Activated effector memory CD4-positive, alpha-beta T cell treated with anti-CD3 and anti-CD28 coated beads, Interleukin-2, amount 50 U/mL, for 16 hours (primary cell): ENCODE measurements around the gene SLC11A1.

Experiments used
- DNase-seq: peaks from one replicate; pipeline ENCODE4 v3.0.0-alpha.2; 2020

The SLC11A1 gene

GRCh38 chr2:218437969-218438368 lies 55.9 kb downstream of the SLC11A1 start:
- DNase-seq: no peak

- no peak for DNase-seq
These were observed 56.5 kb downstream of the SLC11A1 start for GRCh38 chr2:218438596-218438995.

DNA sequence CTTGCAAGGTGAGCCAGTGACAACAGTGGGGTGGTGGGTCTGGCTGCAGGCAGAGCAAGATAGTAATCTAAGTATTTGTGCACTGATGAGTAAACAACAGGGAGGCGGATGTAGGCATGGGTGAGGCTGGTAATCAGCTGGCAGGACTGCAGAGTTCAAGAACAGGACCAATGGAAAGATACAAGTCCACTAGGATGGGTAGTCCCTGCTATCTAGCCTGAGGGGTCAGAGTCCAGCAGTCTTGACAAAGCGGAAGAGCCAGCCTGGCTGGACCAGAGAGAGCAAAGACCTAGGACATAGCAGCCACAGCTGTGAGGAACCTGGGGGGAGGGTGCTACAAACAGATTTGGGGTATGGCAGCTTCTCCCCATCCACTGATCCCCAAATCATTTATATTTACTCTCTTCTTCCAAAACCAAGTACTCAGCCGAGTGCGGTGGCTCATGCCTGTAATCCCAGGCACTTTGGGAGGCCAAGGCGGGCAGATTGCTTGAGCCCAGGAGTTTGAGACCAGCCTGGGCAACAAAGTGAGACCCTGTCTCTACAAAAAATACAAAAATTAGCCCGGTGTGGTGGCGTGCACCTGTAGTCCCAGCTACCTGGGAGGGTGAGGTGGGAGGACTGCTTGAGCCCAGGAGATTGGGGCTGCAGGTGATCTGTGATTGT lies 62.8 kb downstream of the SLC11A1 start:
- DNase-seq: no peak

GRCh38 chr2:218445602-218446001 lies 63.5 kb downstream of the SLC11A1 start:
- DNase-seq: no peak
